ENCODE measurements around the gene CCDC6.
"Not testable (repeated sequence)": the region's sequence is repeated elsewhere in the genome, so short reads cannot be mapped to it uniquely, and the experiment has no call there.

Gene CCDC6

GRCh38 chr10:59770689-59771088 is 135.7 kb downstream of the CCDC6 start:
- DNase-seq (ENCODE audit: low read depth in 3 of 3) = no peak

GRCh38 chr10:59762505-59762904 is 143.9 kb downstream of the CCDC6 start:
- DNase-seq (ENCODE audit: low read depth in 3 of 3) = no peak

GRCh38 chr10:59757966-59758365 is 148.4 kb downstream of the CCDC6 start:
- DNase-seq (ENCODE audit: low read depth in 3 of 3) = no peak

GRCh38 chr10:59754951-59755350 is 151.4 kb downstream of the CCDC6 start:
- no peak for DNase-seq (ENCODE audit: low read depth in 3 of 3)

DNA sequence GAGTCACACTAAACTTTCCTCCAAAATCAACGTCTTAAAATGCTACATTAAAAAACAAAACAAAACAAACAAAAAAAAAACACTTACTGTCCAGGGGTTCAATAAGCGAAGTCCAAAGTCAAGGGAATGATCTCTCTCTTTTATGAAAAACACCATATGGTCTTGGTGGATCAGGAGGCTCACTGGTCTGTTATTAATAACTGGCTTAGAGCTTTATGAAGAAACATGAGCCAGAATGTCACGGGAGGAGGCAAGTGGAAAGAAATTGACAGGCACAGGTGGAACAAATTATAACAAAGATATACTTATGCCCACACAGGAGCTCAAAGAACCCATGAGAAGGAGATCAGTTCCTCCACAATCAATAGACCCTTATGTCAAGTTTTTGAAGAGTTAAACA is 153.1 kb downstream of the CCDC6 start, which contains the start of gene MRLN:
Gene MRLN (minus strand): TSS at position 189 of the 400 bp plus-strand sequence.
- no peak for DNase-seq (ENCODE audit: low read depth in 3 of 3)

GRCh38 chr10:59752278-59752940 is 153.9 kb downstream of the CCDC6 start:
- no peak for DNase-seq (ENCODE audit: low read depth in 3 of 3)

DNA sequence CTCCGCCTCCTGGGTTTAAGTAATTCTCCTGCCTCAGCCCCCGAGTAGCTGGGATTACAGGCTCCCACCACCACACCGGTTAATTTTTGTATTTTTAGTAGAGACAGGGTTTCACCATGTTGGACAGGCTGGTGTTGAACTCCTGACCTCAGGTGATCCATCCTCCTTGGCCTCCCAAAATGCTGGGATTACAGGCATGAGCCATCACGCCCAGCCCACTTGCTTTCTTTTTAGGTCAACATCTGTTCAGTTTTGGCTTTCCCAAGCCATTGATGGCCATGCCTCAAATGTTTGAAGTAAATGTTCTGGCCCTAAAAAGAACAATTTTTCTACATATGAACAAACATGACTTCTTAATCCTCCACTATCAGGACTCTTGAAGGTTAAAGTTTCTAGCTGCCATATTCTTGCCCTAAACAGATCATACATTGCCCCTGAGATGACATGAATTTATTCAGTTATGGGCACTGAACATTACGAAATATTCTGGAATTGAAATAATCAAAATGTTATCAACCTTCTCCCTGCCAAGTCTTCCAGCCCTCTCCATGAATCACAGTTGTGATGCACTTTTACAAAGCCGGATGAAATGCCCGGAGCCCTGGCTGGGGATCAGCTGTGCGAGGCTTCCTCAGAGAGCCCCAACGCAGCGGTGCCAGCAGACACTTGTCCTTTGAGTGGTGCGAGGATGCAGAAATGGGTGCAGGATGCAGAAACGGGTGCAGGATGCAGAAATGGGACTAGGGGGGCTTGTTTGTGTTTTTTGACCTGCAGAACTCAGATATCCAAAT is 156.0 kb downstream of the CCDC6 start:
- no peak for DNase-seq (ENCODE audit: low read depth in 3 of 3)

- DNase-seq (ENCODE audit: low read depth in 3 of 3) = no peak
Observed at GRCh38 chr10:59748834-59749233, 157.5 kb downstream of the CCDC6 start.

DNA sequence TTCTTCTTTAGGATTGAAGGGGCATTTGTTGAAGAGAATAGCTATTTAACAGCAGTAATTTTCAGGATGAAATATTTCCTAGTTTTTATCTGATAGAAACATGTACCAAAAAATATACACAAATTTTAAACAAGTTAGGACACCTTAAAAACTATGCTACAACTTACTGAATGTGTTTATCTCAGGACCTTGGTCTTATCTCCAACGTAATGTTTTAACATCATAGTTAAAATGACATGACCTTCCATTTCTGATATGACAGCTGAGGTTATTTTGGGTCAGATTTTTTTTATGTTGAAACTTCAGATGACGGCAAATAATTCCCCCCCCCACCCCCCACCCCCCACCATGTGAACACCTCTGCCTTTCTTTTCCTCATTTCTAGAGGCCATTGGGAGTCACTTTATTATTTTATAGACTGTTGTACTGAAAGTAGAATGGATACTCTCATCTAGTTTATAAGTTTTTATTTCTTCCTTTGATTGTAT is 161.1 kb downstream of the CCDC6 start:
- DNase-seq (ENCODE audit: low read depth in 3 of 3) = no peak

DNA sequence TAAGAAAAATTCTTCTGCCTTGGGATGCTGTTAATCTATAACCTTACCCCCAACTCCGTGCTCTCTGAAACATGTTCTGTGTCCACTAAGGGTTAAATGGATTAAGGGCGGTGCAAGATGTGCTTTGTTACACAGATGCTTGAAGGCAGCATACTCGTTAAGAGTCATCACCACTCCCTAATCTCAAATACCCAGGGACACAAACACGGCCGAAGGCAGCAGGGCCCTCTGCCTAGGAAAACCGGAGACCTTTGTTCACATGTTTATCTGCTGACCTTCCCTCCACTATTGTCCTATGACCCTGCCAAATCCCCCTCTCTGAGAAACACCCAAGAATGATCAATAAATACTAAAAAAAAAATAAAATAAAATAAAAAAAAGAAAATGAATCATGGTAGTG is 161.6 kb downstream of the CCDC6 start:
- DNase-seq (ENCODE audit: low read depth in 3 of 3) = not testable (repeated sequence)

DNA sequence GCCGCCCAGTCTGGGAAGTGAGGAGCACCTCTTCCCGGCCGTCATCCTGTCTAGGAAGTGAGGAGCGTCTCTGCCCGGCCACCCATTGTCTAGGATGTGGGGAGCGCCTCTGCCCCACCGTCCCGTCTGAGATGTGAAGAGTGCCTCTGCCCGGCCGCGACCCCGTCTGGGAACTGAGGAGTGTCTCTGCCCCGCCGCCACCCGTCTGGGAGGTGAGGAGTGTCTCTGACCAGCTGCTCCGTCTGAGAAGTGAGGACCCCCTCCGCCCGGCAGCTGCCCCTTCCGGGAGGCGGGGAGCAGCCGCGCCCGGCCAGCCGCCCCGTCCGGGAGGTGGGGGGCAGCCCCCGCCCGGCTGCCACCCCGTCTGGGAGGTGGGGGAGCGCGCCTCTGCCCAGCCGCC is 162.2 kb downstream of the CCDC6 start:
- DNase-seq (ENCODE audit: low read depth in 3 of 3) = not testable (repeated sequence)

DNA sequence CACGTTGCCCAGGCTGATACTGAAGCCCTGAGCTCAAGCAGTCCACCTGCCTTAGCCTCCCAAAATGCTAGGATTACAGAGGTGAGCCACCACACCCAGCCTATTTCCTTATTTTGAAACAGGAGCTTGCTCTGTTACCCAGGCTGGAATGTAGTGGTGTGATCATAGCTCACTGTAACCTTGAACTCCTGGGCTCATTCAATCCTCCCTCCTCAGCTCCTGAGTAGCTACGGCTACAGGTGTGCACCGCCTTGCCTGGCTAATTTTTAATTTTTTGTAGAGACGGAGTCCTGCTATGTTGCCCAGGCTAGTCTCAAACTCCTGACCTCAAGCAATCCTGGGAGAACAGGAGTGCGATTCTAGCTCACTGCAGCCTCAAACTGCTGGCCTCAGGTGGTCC is 164.8 kb downstream of the CCDC6 start:
- no peak for DNase-seq (ENCODE audit: low read depth in 3 of 3)

GRCh38 chr10:59741048-59741447 is 165.3 kb downstream of the CCDC6 start:
- no peak for DNase-seq (ENCODE audit: low read depth in 3 of 3)

All from stimulated activated CD4-positive, alpha-beta T cell treated with anti-CD3 and anti-CD28 coated beads, TNF-alpha, amount 100 ng/mL, for 24 hours (primary cell).